Measurements from ENCODE around the gene TRMT61A.

GRCh38 chr14:103480595-103480994 lies 48.4 kb upstream of the TRMT61A start:
- peak in 1 of 7 experiments; percentile 6 for TF ChIP-seq CTCF (IDR thresholded peaks at IDR 0.05)
- no peak for TF ChIP-seq POLR2A (IDR thresholded peaks at IDR 0.05)

All from stomach (tissue), 4 donors.